Lung (tissue), 12 donors: ENCODE measurements around the gene F12. TPM values are rescaled to one million over a fixed set of nuclear protein-coding genes. Genes with fewer than 3 reads are reported as not detected.

ENCODE experiments used
- ATAC-seq: fragments of 200-7000 bp; cut with Tn5 transposase; one replicate; pipeline ENCODE4 v1.9.1; 2020; ENCODE audit warnings: moderate number of reproducible peaks; ENCODE audit not compliant: insufficient read depth, low FRiP score
- DNase-seq, 3 donors: peaks; one replicate each; pipeline ENCODE4 v3.0.0-alpha.2; 2013 to 2017
- H3K27ac ChIP-seq, 2 donors: one replicate each; pipeline ENCODE4 v1.5.1; 2013; ENCODE audit warnings: mild to moderate bottlenecking in 2 of 2, moderate library complexity in 2 of 2, control low read depth in 1 of 2, inconsistent platforms in 1 of 2, low read depth in 1 of 2, low read length in 1 of 2
- H3K27me3 ChIP-seq, 3 donors: one replicate each; pipeline ENCODE4 v1.5.1; 2013; ENCODE audit warnings: low read length in 2 of 3; ENCODE audit not compliant: control insufficient read depth in 3 of 3, insufficient read depth in 3 of 3
- H3K36me3 ChIP-seq, 4 donors: one replicate each; pipeline ENCODE4 v1.5.1; 2013; ENCODE audit warnings: low read length in 4 of 4, mild to moderate bottlenecking in 1 of 4, moderate library complexity in 1 of 4; ENCODE audit not compliant: control insufficient read depth in 4 of 4, insufficient read depth in 4 of 4
- H3K4me1 ChIP-seq, 5 donors: one replicate each; pipeline ENCODE4 v1.5.1; 2013; ENCODE audit warnings: low read length in 5 of 5, mild to moderate bottlenecking in 2 of 5, moderate library complexity in 1 of 5; ENCODE audit not compliant: control insufficient read depth in 5 of 5, insufficient read depth in 5 of 5
- H3K4me3 ChIP-seq: one replicate; pipeline ENCODE4 v1.5.1; 2013; ENCODE audit warnings: mild to moderate bottlenecking, control low read depth, moderate library complexity
- H3K9ac ChIP-seq, 2 donors: one replicate each; pipeline ENCODE4 v1.5.1; 2013; ENCODE audit warnings: low read length in 2 of 2, control low read depth in 1 of 2; ENCODE audit not compliant: insufficient read depth in 1 of 2
- H3K9me3 ChIP-seq, 4 donors: one replicate each; pipeline ENCODE4 v1.5.1; 2013; ENCODE audit warnings: low read length in 3 of 4, mild to moderate bottlenecking in 1 of 4, moderate library complexity in 1 of 4; ENCODE audit not compliant: control insufficient read depth in 4 of 4, insufficient read depth in 3 of 4
- CTCF ChIP-seq: IDR thresholded peaks from 2 replicates; pipeline ENCODE4 v1.5.1; 2012; ENCODE audit warnings: mild to moderate bottlenecking; ENCODE audit errors: control extremely low read depth, extremely low read depth
- WGBS, 2 donors: extraction: QIAGEN DNeasy Blood & Tissue Kit; methylation state at CpG; one replicate each; pipeline ENCODE4 v1.1.7; 2013; 5-methylcytosine and 5-hydroxymethylcytosine counted together
- polyA plus RNA-seq, 2 donors: library from polyadenylated mRNA; stranded (reverse); fragments of 200-250 nt; gene quantifications; one replicate each; pipeline ENCODE4 v1.2.1, GENCODE V29; 2013
- total RNA-seq, 2 donors: library from RNA; depleted of rRNA in 1 of 2; stranded (reverse); fragments of >200 nt in 1 of 2; gene quantifications; one replicate each; pipeline ENCODE4 v1.2.1, GENCODE V29; 2014 to 2021
- donor health status: control.
- donor health status: control.
- donor health status: Bipolar disorder and iron deficiency.
- donor health status: healthy.
- donor health status: DM: yes; HTN: yes; CAD: no.

The F12 gene
- total and polyA plus RNA-seq, 4 donors = 1.3 to 1.7 (median 1.4) TPM; not detected in 1

GRCh38 chr5:177438468-177438867 is 29.1 kb upstream of the F12 start:
- DNase-seq = no peak
- whole genome bisulfite sequencing, 2 donors = 91 to 95% methylated on average over 10 of the region's 10 CpGs
- H3K9ac ChIP-seq = no peak overlapping the region

GRCh38 chr5:177437623-177438022 is 28.3 kb upstream of the F12 start:
- Histone ChIP-seq H3K4me1 (no peaks in the 10 kb centered on the region), H3K4me3 (no peak overlapping the region), H3K9ac (no peak overlapping the region), H3K27me3 (no peaks in the 10 kb centered on the region), H3K27ac (no peak overlapping the region), H3K9me3 (no peaks in the 10 kb centered on the region), H3K36me3 (peaks cover 0 to 66% (median 24%) of the 10 kb centered on the region in 4 donors)
- 71 to 75% methylated on average over 4 of the region's 4 CpGs for WGBS, 2 donors
- ATAC-seq (no peak), DNase-seq (no peak)
- TF ChIP-seq CTCF = no peak

More at GRCh38 chr5:177438468-177438867, 29.1 kb upstream of the F12 start:
- H3K27me3 ChIP-seq = no peaks in the 10 kb centered on the region
- no peaks in the 10 kb centered on the region for H3K9me3 ChIP-seq
- H3K27ac ChIP-seq = no peak overlapping the region
- ATAC-seq = no peak
- peaks cover 0 to 62% (median 22%) of the 10 kb centered on the region in 4 donors for H3K36me3 ChIP-seq
- no peak overlapping the region for H3K4me3 ChIP-seq
- H3K4me1 ChIP-seq = no peaks in the 10 kb centered on the region
- no peak for TF ChIP-seq CTCF

GRCh38 chr5:177435847-177436536 is 26.6 kb upstream of the F12 start:
- TF ChIP-seq CTCF = no peak
- H3K4me1 ChIP-seq = no peaks in the 10 kb centered on the region
- no peak overlapping the region for H3K27ac ChIP-seq
- no peak overlapping the region for H3K9ac ChIP-seq
- no peaks in the 10 kb centered on the region for H3K9me3 ChIP-seq
- no peak overlapping the region for H3K4me3 ChIP-seq
- no peak for ATAC-seq
- WGBS, 2 donors = 94 to 96% methylated on average over 37 of the region's 37 CpGs
- no peak for DNase-seq
- H3K36me3 ChIP-seq = peaks cover 0 to 68% (median 32%) of the 10 kb centered on the region in 4 donors
- no peaks in the 10 kb centered on the region for H3K27me3 ChIP-seq
